ENCODE measurements around the gene ANKS1B.

DNA sequence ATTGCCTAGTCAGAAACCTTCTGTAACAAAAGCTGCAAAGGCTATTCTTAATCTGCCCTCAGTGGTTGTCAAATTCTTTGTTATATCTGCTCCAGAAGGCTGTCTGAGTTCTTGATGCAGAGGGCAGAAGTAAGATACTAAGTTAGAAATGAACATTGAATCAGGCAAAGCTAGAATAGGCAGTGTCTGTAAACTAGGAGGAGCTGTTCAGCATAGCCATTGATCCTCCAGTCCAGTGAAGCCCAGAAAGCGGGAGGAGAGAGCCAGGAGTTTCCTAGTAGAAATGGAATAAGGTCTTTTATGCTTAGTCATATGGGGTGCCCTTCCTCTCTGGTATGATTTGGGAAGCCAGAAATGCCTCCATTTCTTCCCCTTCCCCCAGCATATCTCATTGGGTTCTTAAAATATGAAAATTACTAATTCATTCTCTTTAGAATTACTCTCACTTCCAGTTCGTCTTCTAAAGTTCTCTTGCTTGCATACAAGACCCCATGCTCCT, 1263.5 kb downstream of the ANKS1B start:
- TF ChIP-seq, protein P1, sequence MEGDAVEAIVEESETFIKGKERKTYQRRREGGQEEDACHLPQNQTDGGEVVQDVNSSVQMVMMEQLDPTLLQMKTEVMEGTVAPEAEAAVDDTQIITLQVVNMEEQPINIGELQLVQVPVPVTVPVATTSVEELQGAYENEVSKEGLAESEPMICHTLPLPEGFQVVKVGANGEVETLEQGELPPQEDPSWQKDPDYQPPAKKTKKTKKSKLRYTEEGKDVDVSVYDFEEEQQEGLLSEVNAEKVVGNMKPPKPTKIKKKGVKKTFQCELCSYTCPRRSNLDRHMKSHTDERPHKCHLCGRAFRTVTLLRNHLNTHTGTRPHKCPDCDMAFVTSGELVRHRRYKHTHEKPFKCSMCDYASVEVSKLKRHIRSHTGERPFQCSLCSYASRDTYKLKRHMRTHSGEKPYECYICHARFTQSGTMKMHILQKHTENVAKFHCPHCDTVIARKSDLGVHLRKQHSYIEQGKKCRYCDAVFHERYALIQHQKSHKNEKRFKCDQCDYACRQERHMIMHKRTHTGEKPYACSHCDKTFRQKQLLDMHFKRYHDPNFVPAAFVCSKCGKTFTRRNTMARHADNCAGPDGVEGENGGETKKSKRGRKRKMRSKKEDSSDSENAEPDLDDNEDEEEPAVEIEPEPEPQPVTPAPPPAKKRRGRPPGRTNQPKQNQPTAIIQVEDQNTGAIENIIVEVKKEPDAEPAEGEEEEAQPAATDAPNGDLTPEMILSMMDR (IDR thresholded peaks at IDR 0.05): no peak
- no peak for TF ChIP-seq POLR2A (IDR thresholded peaks at IDR 0.05)

Measured in thyroid gland (tissue), 4 donors.